Right lobe of liver (tissue), 6 donors: ENCODE data around the gene ZNF778. TPM values are rescaled to one million over a fixed set of nuclear protein-coding genes. Genes with fewer than 3 reads are reported as not detected.

Experiments used
- ATAC-seq, 4 donors: fragments of 200-7000 bp; cut with Tn5 transposase; one replicate each; pipeline ENCODE4 v1.9.1; 2020; ENCODE audit warnings: mild to moderate bottlenecking in 4 of 4, moderate library complexity in 4 of 4
- DNase-seq, 3 donors: peaks; one replicate each; pipeline ENCODE4 v3.0.0-alpha.2; 2020
- H3K27ac ChIP-seq, 3 donors: fragments of 200-600 bp; one replicate each; pipeline ENCODE4 v1.8.0; 2022
- H3K27me3 ChIP-seq, 2 donors: fragments of 200-600 bp; one replicate each; pipeline ENCODE4 v1.8.0; 2022
- H3K36me3 ChIP-seq, 4 donors: fragments of 200-600 bp; sonication (generic) in 1 of 4; one replicate each; pipeline versions ENCODE4 v1.5.1 to v1.8.0; 2017 to 2022; ENCODE audit warnings: control low read depth in 1 of 4
- H3K4me1 ChIP-seq, 4 donors: fragments of 200-600 bp; sonication (generic) in 1 of 4; one replicate each; pipeline versions ENCODE4 v1.5.1 to v1.8.0; 2017 to 2022; ENCODE audit warnings: control low read depth in 1 of 4
- H3K4me3 ChIP-seq, 3 donors: fragments of 200-600 bp; one replicate each; pipeline ENCODE4 v1.8.0; 2022
- H3K9me3 ChIP-seq, 4 donors: fragments of 200-600 bp; sonication (generic) in 1 of 4; one replicate each; pipeline versions ENCODE4 v1.5.1 to v1.8.0; 2017 to 2022; ENCODE audit warnings: control low read depth in 1 of 4
- POLR2A ChIP-seq: fragments of 450-650 bp; IDR thresholded peaks from one replicate; pipeline ENCODE4 v1.6.1; 2017; ENCODE audit warnings: antibody characterized with exemption, mild to moderate bottlenecking
- WGBS: methylation state at CpG from one replicate; pipeline ENCODE4 v1.1.6; 2018; ENCODE audit warnings: low coverage, low lambda C conversion rate; ENCODE audit not compliant: insufficient coverage; ENCODE audit errors: missing lambda C conversion rate; 5-methylcytosine and 5-hydroxymethylcytosine counted together
- intact Hi-C, 2 donors: fragments of 100-400 bp; cut with DNase I; formaldehyde crosslinking; loops; one replicate each; pipeline versions ENCODE4 v1.11.2 to v1.14.1; 2022
- total RNA-seq, 6 experiments: library from RNA; depleted of rRNA in 2 of 6; stranded (reverse); fragments of >200 nt in 2 of 6; fragmentation: NEBNext Ultra II Directional in 3 of 6; extraction: Animal tissue kit (Norgen Biotek cat#: 25700) in 3 of 6; gene quantifications; one replicate each; pipeline versions ENCODE4 v1.1.0 to v1.2.4, GENCODE V29; 2016 to 2023
- TF ChIP-seq, protein P1 (sequence below), 4 donors: fragments of 200-600 bp in 3 of 4; fragments of 450-650 bp in 1 of 4; IDR thresholded peaks; one replicate each; pipeline versions ENCODE4 v1.5.1 to v1.8.0; 2016 to 2022; ENCODE audit warnings: antibody characterized with exemption in 4 of 4, mild to moderate bottlenecking in 2 of 4
- donor health status: DM: no; HTN: yes; CAD: no.
- donor health status: DM: no; HTN: no; CAD: no.
- donor health status: DM: no; HTN: no; CAD: no.
- donor health status: DM: no; HTN: yes; CAD: no.
- donor health status: DM: no; HTN: yes; CAD: no.

The ZNF778 gene
- total RNA-seq, 6 experiments from 2014 or later: 2.3 to 11.2 (median 3.1) TPM

- TF ChIP-seq POLR2A: no peak
- TF ChIP-seq, protein P1, sequence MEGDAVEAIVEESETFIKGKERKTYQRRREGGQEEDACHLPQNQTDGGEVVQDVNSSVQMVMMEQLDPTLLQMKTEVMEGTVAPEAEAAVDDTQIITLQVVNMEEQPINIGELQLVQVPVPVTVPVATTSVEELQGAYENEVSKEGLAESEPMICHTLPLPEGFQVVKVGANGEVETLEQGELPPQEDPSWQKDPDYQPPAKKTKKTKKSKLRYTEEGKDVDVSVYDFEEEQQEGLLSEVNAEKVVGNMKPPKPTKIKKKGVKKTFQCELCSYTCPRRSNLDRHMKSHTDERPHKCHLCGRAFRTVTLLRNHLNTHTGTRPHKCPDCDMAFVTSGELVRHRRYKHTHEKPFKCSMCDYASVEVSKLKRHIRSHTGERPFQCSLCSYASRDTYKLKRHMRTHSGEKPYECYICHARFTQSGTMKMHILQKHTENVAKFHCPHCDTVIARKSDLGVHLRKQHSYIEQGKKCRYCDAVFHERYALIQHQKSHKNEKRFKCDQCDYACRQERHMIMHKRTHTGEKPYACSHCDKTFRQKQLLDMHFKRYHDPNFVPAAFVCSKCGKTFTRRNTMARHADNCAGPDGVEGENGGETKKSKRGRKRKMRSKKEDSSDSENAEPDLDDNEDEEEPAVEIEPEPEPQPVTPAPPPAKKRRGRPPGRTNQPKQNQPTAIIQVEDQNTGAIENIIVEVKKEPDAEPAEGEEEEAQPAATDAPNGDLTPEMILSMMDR (IDR thresholded peaks at IDR 0.05): no peak
- intact Hi-C loops: no loop called here
- no peaks in the 10 kb centered on the region for H3K27me3 ChIP-seq
- DNase-seq (no peak), ATAC-seq (no peak)
- H3K4me1 ChIP-seq: no peaks in the 10 kb centered on the region
- no peak overlapping the region for H3K4me3 ChIP-seq
- 97% methylated on average over 5 of the region's 65 CpGs for WGBS
- no peaks in the 10 kb centered on the region for H3K9me3 ChIP-seq
- no peak overlapping the region for H3K27ac ChIP-seq
- H3K36me3 ChIP-seq: peaks cover 0 to 36% (median 10%) of the 10 kb centered on the region in 4 donors
These were observed 62.4 kb downstream of the ZNF778 start for GRCh38 chr16:89279666-89280481.

GRCh38 chr16:89280546-89281188, 63.2 kb downstream of the ZNF778 start:
- WGBS: 96% methylated on average over 18 of the region's 44 CpGs
- H3K4me3 ChIP-seq: no peak overlapping the region
- peaks cover 0 to 44% (median 15%) of the 10 kb centered on the region in 4 donors for H3K36me3 ChIP-seq
- ATAC-seq (no peak), DNase-seq (no peak)
- H3K27me3 ChIP-seq: no peaks in the 10 kb centered on the region
- no peaks in the 10 kb centered on the region for H3K9me3 ChIP-seq
- intact Hi-C loops: no loop called here
- no peaks in the 10 kb centered on the region for H3K4me1 ChIP-seq
- TF ChIP-seq, protein P1 (IDR thresholded peaks at IDR 0.05): no peak
- TF ChIP-seq POLR2A: no peak
- H3K27ac ChIP-seq: no peak overlapping the region

- ATAC-seq (no peak), DNase-seq (no peak)
- H3K27me3 ChIP-seq: no peaks in the 10 kb centered on the region
- no peak overlapping the region for H3K27ac ChIP-seq
- no peak overlapping the region for H3K4me3 ChIP-seq
- 98% methylated on average over 15 of the region's 28 CpGs for WGBS
- peaks cover 0 to 49% (median 15%) of the 10 kb centered on the region in 4 donors for H3K36me3 ChIP-seq
- intact Hi-C loops: no loop called here
- H3K9me3 ChIP-seq: no peaks in the 10 kb centered on the region
- no peaks in the 10 kb centered on the region for H3K4me1 ChIP-seq
- TF ChIP-seq POLR2A: no peak
- TF ChIP-seq, protein P1 (IDR thresholded peaks at IDR 0.05): no peak
These were observed 63.7 kb downstream of the ZNF778 start for GRCh38 chr16:89281189-89281577.

- intact Hi-C loops: no loop called here
- 91% methylated on average over 14 of the region's 20 CpGs for WGBS
- Histone ChIP-seq H3K36me3 (peaks cover 0 to 55% (median 15%) of the 10 kb centered on the region in 4 donors), H3K4me3 (no peak overlapping the region), H3K4me1 (no peaks in the 10 kb centered on the region), H3K27me3 (no peaks in the 10 kb centered on the region), H3K9me3 (no peaks in the 10 kb centered on the region), H3K27ac (no peak overlapping the region)
- ATAC-seq (no peak), DNase-seq (no peak)
- TF ChIP-seq, protein P1 (IDR thresholded peaks at IDR 0.05): no peak
- no peak for TF ChIP-seq POLR2A
These were observed 64.3 kb downstream of the ZNF778 start for GRCh38 chr16:89281829-89282228.
